Gastrocnemius medialis (tissue), 4 donors: Measurements from ENCODE around the gene MEGF11.

Experiments
- POLR2A ChIP-seq, 2 donors: fragments of 450-650 bp; IDR thresholded peaks; one replicate each; pipeline ENCODE4 v1.6.1; 2017; ENCODE audit warnings: antibody characterized with exemption in 2 of 2, mild to moderate bottlenecking in 2 of 2, moderate library complexity in 2 of 2
- TF ChIP-seq, protein P1 (sequence below), 5 experiments: fragments of 450-650 bp in 3 of 5; fragments of 200-600 bp in 2 of 5; sonication (generic) in 2 of 5; IDR thresholded peaks in 4 of 5; conservative IDR thresholded peaks in 1 of 5; 1 replicate in 4 of 5; 2 replicates in 1 of 5; pipeline ENCODE4 v1.5.1; 2016 to 2019; ENCODE audit warnings: antibody characterized with exemption in 5 of 5, mild to moderate bottlenecking in 3 of 5, moderate library complexity in 3 of 5

DNA sequence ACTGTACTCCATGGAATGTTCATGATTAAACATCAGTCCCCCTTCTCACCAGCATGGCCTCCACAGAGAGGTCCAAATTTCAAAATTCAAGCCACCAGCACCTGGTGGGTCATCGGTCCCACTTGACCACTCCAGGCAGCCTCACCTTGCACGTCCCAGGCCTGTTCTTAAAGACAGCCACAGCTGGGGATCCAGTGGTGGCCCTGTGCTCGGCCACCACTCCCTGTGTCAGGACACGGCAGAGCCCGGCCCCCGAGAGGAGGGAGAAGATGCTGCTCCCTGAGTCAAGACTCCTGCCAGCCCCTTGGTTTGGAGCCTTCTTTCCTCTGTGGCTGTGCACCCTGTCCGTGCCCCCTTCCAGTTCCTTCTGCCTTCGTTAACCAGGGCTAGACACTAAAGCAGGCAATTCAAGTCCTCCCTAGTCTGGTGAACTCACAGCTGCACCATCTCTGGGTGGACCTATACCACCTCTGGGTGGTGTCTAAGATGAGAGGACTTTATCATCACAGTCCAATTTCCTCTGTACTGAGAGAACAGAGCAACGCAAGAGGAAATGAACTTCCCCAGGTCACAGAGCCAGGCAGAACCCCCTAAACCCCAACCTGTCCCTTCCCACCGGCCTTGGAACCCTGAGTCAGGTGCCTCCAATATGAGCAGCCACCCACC, 97.1 kb downstream of the MEGF11 start:
- TF ChIP-seq, protein P1, sequence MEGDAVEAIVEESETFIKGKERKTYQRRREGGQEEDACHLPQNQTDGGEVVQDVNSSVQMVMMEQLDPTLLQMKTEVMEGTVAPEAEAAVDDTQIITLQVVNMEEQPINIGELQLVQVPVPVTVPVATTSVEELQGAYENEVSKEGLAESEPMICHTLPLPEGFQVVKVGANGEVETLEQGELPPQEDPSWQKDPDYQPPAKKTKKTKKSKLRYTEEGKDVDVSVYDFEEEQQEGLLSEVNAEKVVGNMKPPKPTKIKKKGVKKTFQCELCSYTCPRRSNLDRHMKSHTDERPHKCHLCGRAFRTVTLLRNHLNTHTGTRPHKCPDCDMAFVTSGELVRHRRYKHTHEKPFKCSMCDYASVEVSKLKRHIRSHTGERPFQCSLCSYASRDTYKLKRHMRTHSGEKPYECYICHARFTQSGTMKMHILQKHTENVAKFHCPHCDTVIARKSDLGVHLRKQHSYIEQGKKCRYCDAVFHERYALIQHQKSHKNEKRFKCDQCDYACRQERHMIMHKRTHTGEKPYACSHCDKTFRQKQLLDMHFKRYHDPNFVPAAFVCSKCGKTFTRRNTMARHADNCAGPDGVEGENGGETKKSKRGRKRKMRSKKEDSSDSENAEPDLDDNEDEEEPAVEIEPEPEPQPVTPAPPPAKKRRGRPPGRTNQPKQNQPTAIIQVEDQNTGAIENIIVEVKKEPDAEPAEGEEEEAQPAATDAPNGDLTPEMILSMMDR (IDR thresholded peaks at IDR 0.05 in 4 of 5, conservative IDR thresholded peaks at IDR 0.05 in 1 of 5) = no peak
- TF ChIP-seq POLR2A (IDR thresholded peaks at IDR 0.05) = no peak
